ENCODE data around the gene SLC31A1.

GRCh38 chr9:113219186-113219936 is 2.0 kb upstream of the SLC31A1 start:
- TF ChIP-seq SP2 (IDR thresholded peaks at IDR 0.05; ENCODE audit: low read length), result no peak
- TF ChIP-seq CTCF (IDR thresholded peaks at IDR 0.05; ENCODE audit: control extremely low read depth in 1 of 3, insufficient read depth in 1 of 3, low read depth in 1 of 3, low read length in 3 of 3), result no peak
- no peak for TF ChIP-seq KDM1A (IDR thresholded peaks at IDR 0.05; ENCODE audit: borderline replicate concordance, low read length)
- TF ChIP-seq ASH2L (IDR thresholded peaks at IDR 0.05; ENCODE audit: low read length), result no peak
- TF ChIP-seq CBX8 (IDR thresholded peaks at IDR 0.05; ENCODE audit: borderline replicate concordance, low read depth, low read length), result no peak
- no peak for TF ChIP-seq CREB1 (IDR thresholded peaks at IDR 0.05)
- no peak for TF ChIP-seq EZH2 (IDR thresholded peaks at IDR 0.05; ENCODE audit: low read depth, low read length, severe bottlenecking)
- TF ChIP-seq EP300 (IDR thresholded peaks at IDR 0.05; ENCODE audit: borderline replicate concordance in 1 of 2, low read depth in 2 of 2, low read length in 2 of 2), result no peak
- no peak for TF ChIP-seq ATF2 (IDR thresholded peaks at IDR 0.05; ENCODE audit: low read length)
- TF ChIP-seq SIX5 (IDR thresholded peaks at IDR 0.05; ENCODE audit: low read depth, low read length), result no peak
